HG02852 (cell line): ENCODE data around the gene URB1.
"Not testable (repeated sequence)": the region's sequence is repeated elsewhere in the genome, so short reads cannot be mapped to it uniquely, and the experiment has no call there.

Experiments used
- ATAC-seq: cut with Tn5 transposase; IDR thresholded peaks from one replicate; pipeline ENCODE4 v1.9.1; 2021; ENCODE audit warnings: mild to moderate bottlenecking, moderate library complexity; ENCODE audit not compliant: unreplicated experiment

URB1 gene

GRCh38 chr21:32392880-32393676 is at the start of gene URB1:
URB1 (minus strand) TSS chr21:32393012; CDS start chr21:32392910, 102 bp downstream.
- ATAC-seq: peak; percentile 96

GRCh38 chr21:32437729-32438128 is 44.9 kb upstream of the URB1 start:
- no peak for ATAC-seq

GRCh38 chr21:32432982-32433660 is 40.3 kb upstream of the URB1 start:
- ATAC-seq: not testable (repeated sequence)

- no peak for ATAC-seq
These were observed 35.3 kb upstream of the URB1 start for GRCh38 chr21:32427958-32428623.

GRCh38 chr21:32426592-32427051 is 33.8 kb upstream of the URB1 start:
- ATAC-seq: no peak

GRCh38 chr21:32426066-32426465 is 33.3 kb upstream of the URB1 start:
- no peak for ATAC-seq

GRCh38 chr21:32425628-32426027 is 32.8 kb upstream of the URB1 start:
- no peak for ATAC-seq

- ATAC-seq: no peak
These were observed 31.9 kb upstream of the URB1 start for GRCh38 chr21:32424674-32425073.

GRCh38 chr21:32424191-32424535 is 31.4 kb upstream of the URB1 start:
- ATAC-seq: no peak

GRCh38 chr21:32423320-32424190 is 30.7 kb upstream of the URB1 start:
- no peak for ATAC-seq

GRCh38 chr21:32422064-32422463 is 29.3 kb upstream of the URB1 start:
- no peak for ATAC-seq

- ATAC-seq: no peak
These were observed 25.3 kb upstream of the URB1 start for GRCh38 chr21:32418146-32418545.

GRCh38 chr21:32415451-32416398 is 22.9 kb upstream of the URB1 start:
- no peak for ATAC-seq

- no peak for ATAC-seq
These were observed 22.0 kb upstream of the URB1 start for GRCh38 chr21:32414579-32415358.

- ATAC-seq: no peak
These were observed 21.1 kb upstream of the URB1 start for GRCh38 chr21:32413697-32414578.

GRCh38 chr21:32413015-32413504 is 20.2 kb upstream of the URB1 start:
- no peak for ATAC-seq

GRCh38 chr21:32412162-32413014 is 19.6 kb upstream of the URB1 start, which contains the start of gene EVA1C:
EVA1C (plus strand) TSS chr21:32412706; CDS start chr21:32412854, 148 bp downstream.
- no peak for ATAC-seq
